ENCODE data around the gene LDLRAD3. TPM values are rescaled to one million over a fixed set of nuclear protein-coding genes. Genes with fewer than 3 reads are reported as not detected.

LDLRAD3 gene
- total RNA-seq, 2 donors from 2014 or later: 19.2 to 30.6 TPM

DNA sequence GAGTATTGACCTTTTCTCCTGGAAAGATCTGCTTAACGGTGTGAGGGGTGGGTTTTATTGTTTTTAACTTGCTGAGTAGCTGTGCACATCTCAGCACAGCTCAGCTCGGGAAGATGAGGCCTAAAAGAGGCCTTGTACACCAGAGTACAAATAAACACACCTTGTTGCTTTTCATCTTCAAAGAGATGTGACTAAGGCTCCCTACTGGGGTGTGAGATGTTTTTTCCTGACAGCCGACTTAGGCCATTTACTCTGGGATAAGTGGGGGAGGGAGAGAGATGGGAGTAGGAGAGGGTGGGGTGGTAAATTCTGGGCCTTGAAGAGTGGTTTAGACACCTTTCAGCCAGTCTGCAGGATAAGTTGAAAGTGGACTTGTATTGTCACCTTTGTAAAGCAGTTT, 2.9 kb downstream of the LDLRAD3 start:
- H3K4me1 ChIP-seq (ENCODE audit: control insufficient read depth, insufficient read depth, low read length): peaks cover 12% of the 10 kb centered on the region
- Mint-ChIP-seq H3K27ac (peak overlapping the region; percentile 2), H3K27me3 (ENCODE audit: insufficient read depth) (peaks cover 22% of the 10 kb centered on the region), H3K4me1 (peaks cover 47% of the 10 kb centered on the region), H3K4me3 (peak overlapping the region; percentile 3), H3K9me3 (no peaks in the 10 kb centered on the region), H3K36me3 (ENCODE audit: low read depth) (no peaks in the 10 kb centered on the region)
- H3K27ac ChIP-seq (ENCODE audit: low read depth, low read length): no peak overlapping the region
- 20% methylated on average over 3 of the region's 3 CpGs; no CpG with 5 or more reads in 1 of the 2 experiments for WGBS, 2 experiments (ENCODE audit: insufficient coverage in 1 of 2, insufficient read length in 1 of 2)
- no peaks in the 10 kb centered on the region for H3K36me3 ChIP-seq (ENCODE audit: control insufficient read depth, insufficient read depth, low read length)
- no peaks in the 10 kb centered on the region for H3K27me3 ChIP-seq (ENCODE audit: control insufficient read depth, insufficient read depth, low read length, poor library complexity, severe bottlenecking)
- H3K9me3 ChIP-seq (ENCODE audit: control insufficient read depth, low read length): no peaks in the 10 kb centered on the region
- TF ChIP-seq CTCF (conservative IDR thresholded peaks at IDR 0.05): no peak
- no peak overlapping the region for H3K9ac ChIP-seq (ENCODE audit: extremely low read depth, low read length, poor library complexity, severe bottlenecking)
- peak overlapping the region; percentile 92 for H3K4me3 ChIP-seq (ENCODE audit: low read length)
- DNase-seq: peak; percentile 75

GRCh38 chr11:35947437-35947836, 3.6 kb downstream of the LDLRAD3 start:
- Mint-ChIP-seq H3K36me3 (ENCODE audit: low read depth) (no peaks in the 10 kb centered on the region), H3K9me3 (no peaks in the 10 kb centered on the region), H3K27me3 (ENCODE audit: insufficient read depth) (peaks cover 17% of the 10 kb centered on the region), H3K27ac (no peak overlapping the region), H3K4me3 (no peak overlapping the region), H3K4me1 (peaks cover 47% of the 10 kb centered on the region)
- no peak for TF ChIP-seq CTCF (conservative IDR thresholded peaks at IDR 0.05)
- H3K27me3 ChIP-seq (ENCODE audit: control insufficient read depth, insufficient read depth, low read length, poor library complexity, severe bottlenecking): no peaks in the 10 kb centered on the region
- no peak overlapping the region for H3K27ac ChIP-seq (ENCODE audit: low read depth, low read length)
- H3K9me3 ChIP-seq (ENCODE audit: control insufficient read depth, low read length): no peaks in the 10 kb centered on the region
- no peak for DNase-seq
- H3K9ac ChIP-seq (ENCODE audit: extremely low read depth, low read length, poor library complexity, severe bottlenecking): no peak overlapping the region
- H3K4me1 ChIP-seq (ENCODE audit: control insufficient read depth, insufficient read depth, low read length): peaks cover 12% of the 10 kb centered on the region
- H3K4me3 ChIP-seq (ENCODE audit: low read length): no peak overlapping the region
- H3K36me3 ChIP-seq (ENCODE audit: control insufficient read depth, insufficient read depth, low read length): no peaks in the 10 kb centered on the region
- 98% methylated on average over 4 of the region's 4 CpGs; no CpG with 5 or more reads in 1 of the 2 experiments for WGBS, 2 experiments (ENCODE audit: insufficient coverage in 1 of 2, insufficient read length in 1 of 2)

GRCh38 chr11:35949242-35949641, 5.4 kb downstream of the LDLRAD3 start:
- Histone ChIP-seq H3K4me3 (ENCODE audit: low read length) (no peak overlapping the region), H3K27ac (ENCODE audit: low read depth, low read length) (no peak overlapping the region), H3K9ac (ENCODE audit: extremely low read depth, low read length, poor library complexity, severe bottlenecking) (no peak overlapping the region), H3K36me3 (ENCODE audit: control insufficient read depth, insufficient read depth, low read length) (no peaks in the 10 kb centered on the region), H3K9me3 (ENCODE audit: control insufficient read depth, low read length) (no peaks in the 10 kb centered on the region), H3K4me1 (ENCODE audit: control insufficient read depth, insufficient read depth, low read length) (peaks cover 12% of the 10 kb centered on the region), H3K27me3 (ENCODE audit: control insufficient read depth, insufficient read depth, low read length, poor library complexity, severe bottlenecking) (no peaks in the 10 kb centered on the region)
- Mint-ChIP-seq H3K4me3 (no peak overlapping the region), H3K27me3 (ENCODE audit: insufficient read depth) (peaks cover 5% of the 10 kb centered on the region), H3K4me1 (peaks cover 48% of the 10 kb centered on the region), H3K27ac (no peak overlapping the region), H3K9me3 (no peaks in the 10 kb centered on the region), H3K36me3 (ENCODE audit: low read depth) (no peaks in the 10 kb centered on the region)
- TF ChIP-seq CTCF (conservative IDR thresholded peaks at IDR 0.05): no peak
- 89 to 91% methylated on average over 1 to 3 of the region's 3 CpGs for WGBS, 2 experiments (ENCODE audit: insufficient coverage in 1 of 2, insufficient read length in 1 of 2)
- DNase-seq: no peak
